IMR-90 (cell line): ENCODE measurements around the gene HIVEP3. TPM values are rescaled to one million over a fixed set of nuclear protein-coding genes. Genes with fewer than 3 reads are reported as not detected.

ENCODE experiments used
- ATAC-seq: fragments of 200-7000 bp; cut with Tn5 transposase; 2 replicates; pipeline ENCODE4 v1.9.1; 2020; ENCODE audit warnings: low read depth, mild to moderate bottlenecking, moderate library complexity
- BruUV-seq: library from RNA; stranded (reverse); fragments of 400-500 nt; replicated peaks from 2 replicates; lab custom pipeline; 2021; lab: Mats Ljungman, UMichigan
- CTCF ChIA-PET: fragments of 300-600 bp; formaldehyde crosslinking; extraction: SDS; loops from one replicate; lab custom pipeline; 2021; ENCODE audit warnings: antibody characterized with exemption; lab: Yijun Ruan, JAX
- POLR2A ChIA-PET: fragments of 300-600 bp; sonication (Branson Sonifier 250); formaldehyde crosslinking; loops from one replicate; lab custom pipeline; 2022; ENCODE audit warnings: antibody characterized with exemption; ENCODE audit not compliant: unreplicated experiment; lab: Charles Lee
- DNase-seq: peaks from one replicate; pipeline ENCODE4 v3.0.0; 2013
- H2AFZ ChIP-seq: replicated peaks from 2 replicates; pipeline ENCODE3; 2013; ENCODE audit warnings: low read length, mild to moderate bottlenecking; ENCODE audit not compliant: poor library complexity
- H2AK5ac ChIP-seq: 2 replicates; pipeline ENCODE4 v1.6.1; 2013; ENCODE audit warnings: low read depth, low read length, inconsistent platforms
- H2AK9ac ChIP-seq: replicated peaks from 2 replicates; pipeline ENCODE3; 2013; ENCODE audit warnings: mild to moderate bottlenecking, low read depth, low read length, moderate library complexity; ENCODE audit not compliant: poor library complexity
- H2BK120ac ChIP-seq: 2 replicates; pipeline ENCODE4 v1.6.1; 2013; ENCODE audit warnings: low read depth, low read length, inconsistent platforms
- H2BK15ac ChIP-seq: 3 replicates; pipeline ENCODE4 v1.6.1; 2013; ENCODE audit warnings: low read depth, low read length, inconsistent platforms
- H2BK20ac ChIP-seq: 2 replicates; pipeline ENCODE4 v1.6.1; 2013; ENCODE audit warnings: low read depth, mild to moderate bottlenecking, inconsistent platforms, low read length, moderate library complexity
- H2BK5ac ChIP-seq: 2 replicates; pipeline ENCODE4 v1.6.1; 2013; ENCODE audit warnings: mild to moderate bottlenecking, low read depth, low read length, inconsistent platforms; ENCODE audit not compliant: poor library complexity, severe bottlenecking
- H3K14ac ChIP-seq: replicated peaks from 2 replicates; pipeline ENCODE4 v1.6.1; 2013; ENCODE audit warnings: low read depth, low read length, inconsistent platforms
- H3K18ac ChIP-seq: 2 replicates; pipeline ENCODE4 v1.6.1; 2013; ENCODE audit warnings: low read depth, low read length, control low read depth
- H3K23ac ChIP-seq: 2 replicates; pipeline ENCODE4 v1.6.1; 2013; ENCODE audit warnings: low read depth, low read length, inconsistent platforms
- H3K27ac ChIP-seq: 2 replicates; pipeline ENCODE4 v1.5.1; 2013; ENCODE audit warnings: mild to moderate bottlenecking, control low read depth, low read length; ENCODE audit not compliant: insufficient read depth
- H3K27me3 ChIP-seq: 2 replicates; pipeline ENCODE4 v1.6.1; 2013; ENCODE audit warnings: low read length; ENCODE audit not compliant: control insufficient read depth, insufficient read depth
- H3K36me3 ChIP-seq: 2 replicates; pipeline ENCODE4 v1.6.1; 2013; ENCODE audit warnings: low read length, mixed read lengths; ENCODE audit not compliant: control insufficient read depth, insufficient read depth
- H3K4ac ChIP-seq: 2 replicates; pipeline ENCODE4 v1.6.1; 2013; ENCODE audit warnings: low read depth, low read length, inconsistent platforms
- H3K4me1 ChIP-seq: 2 replicates; pipeline ENCODE4 v1.6.1; 2013; ENCODE audit warnings: low read length, mixed read lengths; ENCODE audit not compliant: control insufficient read depth, insufficient read depth
- H3K4me2 ChIP-seq: 2 replicates; pipeline ENCODE4 v1.6.1; 2013; ENCODE audit warnings: low read depth, mild to moderate bottlenecking, control low read depth, low read length, moderate library complexity
- H3K4me3 ChIP-seq: 2 replicates; pipeline ENCODE4 v1.5.1; 2013; ENCODE audit warnings: low read depth, mild to moderate bottlenecking, control low read depth, low read length, moderate library complexity; ENCODE audit not compliant: insufficient read depth
- H3K56ac ChIP-seq: 2 replicates; pipeline ENCODE4 v1.6.1; 2013; ENCODE audit warnings: low read length, inconsistent platforms; ENCODE audit not compliant: insufficient read depth; ENCODE audit errors: extremely low read depth
- H3K79me1 ChIP-seq, 2 experiments: 2 replicates each; pipeline ENCODE4 v1.6.1; 2013; ENCODE audit warnings: low read length in 2 of 2, inconsistent platforms in 1 of 2, low read depth in 1 of 2
- H3K9ac ChIP-seq: 2 replicates; pipeline ENCODE4 v1.6.1; 2013; ENCODE audit warnings: low read depth, low read length, control low read depth
- H3K9me1 ChIP-seq: 2 replicates; pipeline ENCODE4 v1.6.1; 2013; ENCODE audit warnings: low read length, inconsistent platforms; ENCODE audit not compliant: insufficient read depth
- H3K9me3 ChIP-seq: 2 replicates; pipeline ENCODE4 v1.6.1; 2013; ENCODE audit warnings: low read length; ENCODE audit not compliant: control insufficient read depth, insufficient read depth
- H4K20me1 ChIP-seq: 2 replicates; pipeline ENCODE4 v1.6.1; 2013; ENCODE audit warnings: low read length, inconsistent platforms; ENCODE audit not compliant: insufficient read depth
- H4K5ac ChIP-seq: 2 replicates; pipeline ENCODE4 v1.6.1; 2013; ENCODE audit warnings: mild to moderate bottlenecking, low read depth, low read length, control low read depth
- H4K8ac ChIP-seq, 2 experiments: 2 replicates each; pipeline ENCODE4 v1.6.1; 2013; ENCODE audit warnings: low read depth in 2 of 2, low read length in 2 of 2, control low read depth in 1 of 2, inconsistent platforms in 1 of 2
- H4K91ac ChIP-seq: 2 replicates; pipeline ENCODE4 v1.6.1; 2013; ENCODE audit warnings: low read depth, low read length, inconsistent platforms; ENCODE audit not compliant: insufficient read depth
- CEBPB ChIP-seq: IDR thresholded peaks from 2 replicates; pipeline ENCODE4 v1.6.1; 2012; ENCODE audit warnings: low read depth, low read length, improper control_type of control experiment
- CHD1 ChIP-seq: IDR thresholded peaks from 2 replicates; pipeline ENCODE4 v1.6.1; 2012; ENCODE audit warnings: low read depth, low read length, improper control_type of control experiment
- ELK1 ChIP-seq: fragments of 150-350 bp; IDR thresholded peaks from 2 replicates; pipeline ENCODE4 v1.6.1; 2016; ENCODE audit warnings: low read depth, mild to moderate bottlenecking, low read length, moderate library complexity, borderline replicate concordance
- MAFK ChIP-seq: IDR thresholded peaks from 2 replicates; pipeline ENCODE4 v1.6.1; 2012; ENCODE audit warnings: low read depth, low read length, improper control_type of control experiment
- MXI1 ChIP-seq: IDR thresholded peaks from 2 replicates; pipeline ENCODE4 v1.6.1; 2012; ENCODE audit warnings: low read depth, mild to moderate bottlenecking, low read length, moderate library complexity, borderline replicate concordance
- NFE2L2 ChIP-seq: fragments of 150-350 bp; IDR thresholded peaks from 2 replicates; pipeline ENCODE4 v1.6.1; 2016; ENCODE audit warnings: low read depth, mild to moderate bottlenecking, low read length
- RAD21 ChIP-seq: IDR thresholded peaks from 2 replicates; pipeline ENCODE4 v1.6.1; 2012; ENCODE audit warnings: low read length, improper control_type of control experiment
- WGBS, 2 experiments: methylation state at CpG; one replicate each; pipeline versions ENCODE4 v1.1.5 to v1.1.7; 2013; ENCODE audit warnings: missing lambda C conversion rate in 2 of 2; ENCODE audit not compliant: insufficient read length in 1 of 2; ENCODE audit errors: extremely low coverage in 2 of 2; 5-methylcytosine and 5-hydroxymethylcytosine counted together
- dilution Hi-C: fragments of 300-500 bp; cut with HindIII; formaldehyde crosslinking; loops from one replicate; pipeline ENCODE4 v1.14.3; 2018; ENCODE audit warnings: low sequenced_read_pairs; ENCODE audit not compliant: unreplicated experiment
- in situ Hi-C: fragments of 300-500 bp; cut with MboI; formaldehyde crosslinking; loops from 3 replicates; pipeline ENCODE4 v1.14.3; 2019; ENCODE audit warnings: low sequenced_read_pairs, inconsistent platforms, mixed read lengths
- intact Hi-C: fragments of 100-400 bp; cut with micrococcal nuclease; formaldehyde crosslinking; loops from 2 replicates; pipeline ENCODE4 v1.10.0; 2022
- polyA plus RNA-seq, 3 experiments: library from polyadenylated mRNA; depleted of rRNA; stranded (reverse); fragments of >200 nt; gene quantifications; 2 replicates each; pipeline ENCODE4 v1.2.3, GENCODE V29; 2012; ENCODE audit warnings: low replicate concordance in 1 of 3
- total RNA-seq: library from RNA; depleted of rRNA; stranded (reverse); fragments of >200 nt; gene quantifications from 2 replicates; pipeline ENCODE4 v1.2.3, GENCODE V29; 2012
- TF ChIP-seq, protein P1 (sequence below): conservative IDR thresholded peaks from 2 replicates; pipeline ENCODE4 v1.5.1; 2012; ENCODE audit warnings: mild to moderate bottlenecking, low read depth, low read length, improper control_type of control experiment

The HIVEP3 gene
- total and polyA plus RNA-seq, 2 of the 4 experiments (the other 2 are of a cell fraction), result 1.4 to 4.0 TPM

DNA sequence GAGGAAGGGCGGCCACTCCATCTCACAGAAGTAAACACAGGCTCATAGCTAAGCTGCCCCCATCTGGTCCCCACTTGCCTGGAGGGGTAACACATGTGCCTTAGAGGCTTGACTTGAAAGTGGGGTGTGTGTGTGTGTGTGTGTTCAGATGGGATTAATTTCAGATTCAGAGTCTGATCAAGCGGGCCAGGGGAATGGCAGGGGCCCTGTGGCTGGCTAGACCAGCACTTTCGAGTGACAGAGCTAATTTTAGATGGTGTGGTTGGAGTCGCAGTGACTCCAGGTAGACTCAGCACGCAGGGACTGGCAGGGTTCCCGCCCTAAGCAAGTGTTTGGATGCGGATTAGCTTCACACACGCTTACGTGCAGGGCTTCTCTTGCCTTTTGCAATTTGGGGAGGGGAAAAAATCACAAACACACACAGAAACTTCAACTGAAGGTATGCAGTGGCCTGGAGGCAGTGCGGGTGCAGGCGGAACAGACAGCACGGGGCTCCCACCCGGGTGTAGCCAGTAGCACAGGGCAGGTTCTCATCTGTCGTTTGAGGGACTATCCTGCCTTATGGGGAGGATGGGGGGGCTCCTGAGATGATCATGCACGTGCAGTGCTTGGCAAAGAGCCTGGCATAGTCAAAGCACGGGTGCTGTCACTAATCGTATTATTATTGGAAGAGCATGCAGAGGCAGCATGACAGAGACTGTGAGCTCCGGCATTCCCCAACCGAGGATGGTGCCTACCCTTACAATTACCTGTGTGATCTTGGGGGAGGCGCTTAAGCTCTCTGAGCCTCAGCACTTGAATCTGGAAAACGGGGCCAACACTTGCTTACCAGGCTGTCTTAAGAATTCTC lies 435.5 kb downstream of the HIVEP3 start:
- peak overlapping the region; percentile 93 for H2BK20ac ChIP-seq
- WGBS, 2 experiments, result 60% methylated on average over 8 of the region's 21 CpGs; no CpG with 5 or more reads in 1 of the 2 experiments
- POLR2A ChIA-PET, result no interaction called here
- H2AK9ac ChIP-seq, result peak overlapping the region; percentile 7
- intact Hi-C loops, result no loop called here
- BruUV-seq, result no TSS peak
- 0 out of 3 replicates have a peak overlapping the region, but pooled peaks have one; percentile 52 for H2BK15ac ChIP-seq
- peak overlapping the region; percentile 55 to 85; a peak in 2 of 4 replicates for H4K8ac ChIP-seq
- H3K9ac ChIP-seq, result no peak overlapping the region
- H3K36me3 ChIP-seq, result no peaks in the 10 kb centered on the region
- H2BK120ac ChIP-seq, result peak overlapping the region; percentile 94
- H3K9me1 ChIP-seq, result peaks cover 18% of the 10 kb centered on the region
- no peaks in the 10 kb centered on the region for H4K20me1 ChIP-seq
- H3K56ac ChIP-seq, result no peak overlapping the region
- H3K4me2 ChIP-seq, result no peak overlapping the region
- H3K27me3 ChIP-seq, result no peaks in the 10 kb centered on the region
- CTCF ChIA-PET, result no interaction called here
- H3K14ac ChIP-seq, result 0 out of 2 replicates have a peak overlapping the region, but pooled peaks have one; percentile 75
- peak overlapping the region; percentile 11; the same call in 1 of the 2 replicates for H3K18ac ChIP-seq
- H2AFZ ChIP-seq, result peak overlapping the region; percentile 75
- no peak overlapping the region for H2BK5ac ChIP-seq
- no peak overlapping the region for H3K4me3 ChIP-seq
- peak overlapping the region; percentile 91 for H4K91ac ChIP-seq
- TF ChIP-seq, protein P1, sequence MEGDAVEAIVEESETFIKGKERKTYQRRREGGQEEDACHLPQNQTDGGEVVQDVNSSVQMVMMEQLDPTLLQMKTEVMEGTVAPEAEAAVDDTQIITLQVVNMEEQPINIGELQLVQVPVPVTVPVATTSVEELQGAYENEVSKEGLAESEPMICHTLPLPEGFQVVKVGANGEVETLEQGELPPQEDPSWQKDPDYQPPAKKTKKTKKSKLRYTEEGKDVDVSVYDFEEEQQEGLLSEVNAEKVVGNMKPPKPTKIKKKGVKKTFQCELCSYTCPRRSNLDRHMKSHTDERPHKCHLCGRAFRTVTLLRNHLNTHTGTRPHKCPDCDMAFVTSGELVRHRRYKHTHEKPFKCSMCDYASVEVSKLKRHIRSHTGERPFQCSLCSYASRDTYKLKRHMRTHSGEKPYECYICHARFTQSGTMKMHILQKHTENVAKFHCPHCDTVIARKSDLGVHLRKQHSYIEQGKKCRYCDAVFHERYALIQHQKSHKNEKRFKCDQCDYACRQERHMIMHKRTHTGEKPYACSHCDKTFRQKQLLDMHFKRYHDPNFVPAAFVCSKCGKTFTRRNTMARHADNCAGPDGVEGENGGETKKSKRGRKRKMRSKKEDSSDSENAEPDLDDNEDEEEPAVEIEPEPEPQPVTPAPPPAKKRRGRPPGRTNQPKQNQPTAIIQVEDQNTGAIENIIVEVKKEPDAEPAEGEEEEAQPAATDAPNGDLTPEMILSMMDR, result no peak
- TF ChIP-seq CEBPB (no peak), ELK1 (no peak), RAD21 (no peak), MAFK (no peak), MXI1 (no peak), NFE2L2 (no peak), CHD1 (no peak)
- dilution Hi-C loops, result no loop called here
- H3K9me3 ChIP-seq, result no peaks in the 10 kb centered on the region
- peaks cover 39% of the 10 kb centered on the region for H3K4me1 ChIP-seq
- H3K23ac ChIP-seq, result peak overlapping the region; percentile 88; the same call in 1 of the 2 replicates
- in situ Hi-C loops, result no loop called here
- no peak for ATAC-seq
- peak overlapping the region; percentile 92 for H2AK5ac ChIP-seq
- DNase-seq, result no peak
- 0 out of 2 replicates have a peak overlapping the region, but pooled peaks have one; percentile 66 for H4K5ac ChIP-seq
- no peak overlapping the region for H3K27ac ChIP-seq
- H3K79me1 ChIP-seq, result no peaks in the 10 kb centered on the region
- peak overlapping the region; percentile 93 for H3K4ac ChIP-seq
